Measurements from ENCODE around the gene PLXNA1. TPM values are rescaled to one million over a fixed set of nuclear protein-coding genes. Genes with fewer than 3 reads are reported as not detected.

PLXNA1 gene
- total RNA-seq, 1 experiment from 2014 or later, result 80.6 TPM

DNA sequence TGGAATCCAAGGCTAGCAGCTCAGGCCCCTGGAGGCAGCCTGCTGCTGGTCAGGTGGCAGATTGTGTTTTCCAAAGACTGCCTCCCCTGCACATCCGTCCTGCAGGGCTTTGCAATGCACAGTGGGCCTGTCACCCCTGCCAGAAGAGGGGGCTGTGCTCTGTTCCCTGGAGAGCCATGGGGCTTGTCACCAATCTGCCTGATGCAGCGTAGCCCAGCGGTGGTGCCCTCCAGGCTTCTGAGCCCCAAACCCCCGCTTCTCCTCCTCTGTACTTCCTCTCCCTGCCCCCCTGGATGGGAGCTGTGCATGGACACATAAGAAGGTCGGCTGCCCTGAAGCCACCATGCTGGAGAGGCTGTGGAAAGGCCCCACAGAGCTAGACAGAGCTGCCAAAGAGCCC, 10.0 kb upstream of the PLXNA1 start:
- in situ Hi-C loops (cut with HindIII; ENCODE audit: low pct_unique_long_range_greater_than_20kb, low sequenced_read_pairs) (no loop called here), intact Hi-C loops (cut with micrococcal nuclease; ENCODE audit: unreplicated experiment) (no loop called here)
- CTCF ChIA-PET, result interaction anchor here (0.6 kb wide), 1 partner anchor 137 kb away, joined by 3 read pairs; no protein-coding TSS in a partner anchor
- H3K9me3 ChIP-seq (ENCODE audit: control insufficient read depth, insufficient read depth, low read depth, low read length), result peaks cover 9% of the 10 kb centered on the region; the same call in 1 of the 2 replicates
- H3K27me3 ChIP-seq (ENCODE audit: control insufficient read depth, insufficient read depth, low read length), result no peaks in the 10 kb centered on the region
- ATAC-seq, result 0 out of 2 replicates have a peak, but pooled peaks have one; percentile 6
- TF ChIP-seq, protein P1, sequence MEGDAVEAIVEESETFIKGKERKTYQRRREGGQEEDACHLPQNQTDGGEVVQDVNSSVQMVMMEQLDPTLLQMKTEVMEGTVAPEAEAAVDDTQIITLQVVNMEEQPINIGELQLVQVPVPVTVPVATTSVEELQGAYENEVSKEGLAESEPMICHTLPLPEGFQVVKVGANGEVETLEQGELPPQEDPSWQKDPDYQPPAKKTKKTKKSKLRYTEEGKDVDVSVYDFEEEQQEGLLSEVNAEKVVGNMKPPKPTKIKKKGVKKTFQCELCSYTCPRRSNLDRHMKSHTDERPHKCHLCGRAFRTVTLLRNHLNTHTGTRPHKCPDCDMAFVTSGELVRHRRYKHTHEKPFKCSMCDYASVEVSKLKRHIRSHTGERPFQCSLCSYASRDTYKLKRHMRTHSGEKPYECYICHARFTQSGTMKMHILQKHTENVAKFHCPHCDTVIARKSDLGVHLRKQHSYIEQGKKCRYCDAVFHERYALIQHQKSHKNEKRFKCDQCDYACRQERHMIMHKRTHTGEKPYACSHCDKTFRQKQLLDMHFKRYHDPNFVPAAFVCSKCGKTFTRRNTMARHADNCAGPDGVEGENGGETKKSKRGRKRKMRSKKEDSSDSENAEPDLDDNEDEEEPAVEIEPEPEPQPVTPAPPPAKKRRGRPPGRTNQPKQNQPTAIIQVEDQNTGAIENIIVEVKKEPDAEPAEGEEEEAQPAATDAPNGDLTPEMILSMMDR (IDR thresholded peaks at IDR 0.05), result no peak
- TF ChIP-seq, protein P2, sequence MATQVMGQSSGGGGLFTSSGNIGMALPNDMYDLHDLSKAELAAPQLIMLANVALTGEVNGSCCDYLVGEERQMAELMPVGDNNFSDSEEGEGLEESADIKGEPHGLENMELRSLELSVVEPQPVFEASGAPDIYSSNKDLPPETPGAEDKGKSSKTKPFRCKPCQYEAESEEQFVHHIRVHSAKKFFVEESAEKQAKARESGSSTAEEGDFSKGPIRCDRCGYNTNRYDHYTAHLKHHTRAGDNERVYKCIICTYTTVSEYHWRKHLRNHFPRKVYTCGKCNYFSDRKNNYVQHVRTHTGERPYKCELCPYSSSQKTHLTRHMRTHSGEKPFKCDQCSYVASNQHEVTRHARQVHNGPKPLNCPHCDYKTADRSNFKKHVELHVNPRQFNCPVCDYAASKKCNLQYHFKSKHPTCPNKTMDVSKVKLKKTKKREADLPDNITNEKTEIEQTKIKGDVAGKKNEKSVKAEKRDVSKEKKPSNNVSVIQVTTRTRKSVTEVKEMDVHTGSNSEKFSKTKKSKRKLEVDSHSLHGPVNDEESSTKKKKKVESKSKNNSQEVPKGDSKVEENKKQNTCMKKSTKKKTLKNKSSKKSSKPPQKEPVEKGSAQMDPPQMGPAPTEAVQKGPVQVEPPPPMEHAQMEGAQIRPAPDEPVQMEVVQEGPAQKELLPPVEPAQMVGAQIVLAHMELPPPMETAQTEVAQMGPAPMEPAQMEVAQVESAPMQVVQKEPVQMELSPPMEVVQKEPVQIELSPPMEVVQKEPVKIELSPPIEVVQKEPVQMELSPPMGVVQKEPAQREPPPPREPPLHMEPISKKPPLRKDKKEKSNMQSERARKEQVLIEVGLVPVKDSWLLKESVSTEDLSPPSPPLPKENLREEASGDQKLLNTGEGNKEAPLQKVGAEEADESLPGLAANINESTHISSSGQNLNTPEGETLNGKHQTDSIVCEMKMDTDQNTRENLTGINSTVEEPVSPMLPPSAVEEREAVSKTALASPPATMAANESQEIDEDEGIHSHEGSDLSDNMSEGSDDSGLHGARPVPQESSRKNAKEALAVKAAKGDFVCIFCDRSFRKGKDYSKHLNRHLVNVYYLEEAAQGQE (IDR thresholded peaks at IDR 0.05; ENCODE audit: insufficient read depth in 1 of 2, low read depth in 2 of 2, low read length in 1 of 2), result no peak
- TF ChIP-seq SIN3A (IDR thresholded peaks at IDR 0.05; ENCODE audit: borderline replicate concordance, insufficient read depth, low read depth, low read length), result no peak
- TF ChIP-seq POLR2AphosphoS5 (IDR thresholded peaks at IDR 0.05; ENCODE audit: low read depth, low read length), result no peak
- no peak for TF ChIP-seq TCF7L2 (IDR thresholded peaks at IDR 0.05; ENCODE audit: low read depth, low read length)
- H3K4me1 ChIP-seq (ENCODE audit: control insufficient read depth, insufficient read depth, low read length), result no peaks in the 10 kb centered on the region
- no TSS peak for BruUV-seq (replicated peaks)
- POLR2A ChIA-PET, result no interaction called here
- DNase-seq (ENCODE audit: low read depth, low spot score), result no peak
- no peaks in the 10 kb centered on the region for H3K36me3 ChIP-seq (ENCODE audit: control insufficient read depth, insufficient read depth, low read length)
- no peak overlapping the region for H3K4me3 ChIP-seq (ENCODE audit: low read depth in 2 of 2, low read length in 2 of 2)
- no peak overlapping the region for H3K27ac ChIP-seq (ENCODE audit: low read length)

DNA sequence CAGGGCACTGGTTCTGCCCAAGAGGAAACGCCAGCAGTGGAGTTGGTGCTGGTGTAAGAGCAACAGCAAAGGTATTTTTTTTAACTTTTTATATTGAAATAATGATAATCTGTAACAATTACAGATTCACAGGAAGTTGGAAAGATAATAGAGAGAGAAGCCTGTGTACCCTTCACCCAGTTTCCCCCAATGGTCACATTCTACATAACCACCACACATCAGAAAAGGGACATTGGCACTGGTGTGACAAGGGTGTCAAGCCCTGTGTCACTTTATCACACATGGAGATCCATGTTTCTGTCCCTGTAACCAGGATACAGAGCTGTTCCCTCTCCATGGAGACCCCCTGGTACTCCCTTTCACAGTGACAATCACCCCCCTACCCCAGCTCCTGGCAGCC, 9.1 kb upstream of the PLXNA1 start:
- POLR2A ChIA-PET, result no interaction called here
- CTCF ChIA-PET, result interaction anchor here (0.6 kb wide), 1 partner anchor 138 kb away, joined by 3 read pairs; no protein-coding TSS in a partner anchor
- H3K27ac ChIP-seq (ENCODE audit: low read length), result no peak overlapping the region

More for the DNA sequence above, 9.1 kb upstream of the PLXNA1 start:
- H3K36me3 ChIP-seq (ENCODE audit: control insufficient read depth, insufficient read depth, low read length), result no peaks in the 10 kb centered on the region
- TF ChIP-seq, protein P2 (IDR thresholded peaks at IDR 0.05; ENCODE audit: insufficient read depth in 1 of 2, low read depth in 2 of 2, low read length in 1 of 2), result no peak
- TF ChIP-seq POLR2AphosphoS5 (IDR thresholded peaks at IDR 0.05; ENCODE audit: low read depth, low read length), result no peak
- no peak for TF ChIP-seq SIN3A (IDR thresholded peaks at IDR 0.05; ENCODE audit: borderline replicate concordance, insufficient read depth, low read depth, low read length)
- TF ChIP-seq, protein P1 (IDR thresholded peaks at IDR 0.05), result no peak
- TF ChIP-seq TCF7L2 (IDR thresholded peaks at IDR 0.05; ENCODE audit: low read depth, low read length), result no peak
- in situ Hi-C loops (cut with HindIII; ENCODE audit: low pct_unique_long_range_greater_than_20kb, low sequenced_read_pairs) (no loop called here), intact Hi-C loops (cut with micrococcal nuclease; ENCODE audit: unreplicated experiment) (no loop called here)
- H3K4me3 ChIP-seq (ENCODE audit: low read depth in 2 of 2, low read length in 2 of 2), result no peak overlapping the region
- BruUV-seq (replicated peaks), result no TSS peak
- DNase-seq (ENCODE audit: low read depth, low spot score), result no peak
- H3K9me3 ChIP-seq (ENCODE audit: control insufficient read depth, insufficient read depth, low read depth, low read length), result peaks cover 9% of the 10 kb centered on the region; the same call in 1 of the 2 replicates
- no peak for ATAC-seq
- H3K4me1 ChIP-seq (ENCODE audit: control insufficient read depth, insufficient read depth, low read length), result peaks cover 1% of the 10 kb centered on the region; the same call in 1 of the 2 replicates
- no peaks in the 10 kb centered on the region for H3K27me3 ChIP-seq (ENCODE audit: control insufficient read depth, insufficient read depth, low read length)

Measured in Panc1 (cell line).